HG02588 (cell line): Measurements from ENCODE around the gene CHRDL1.
"Not testable (repeated sequence)": the region's sequence is repeated elsewhere in the genome, so short reads cannot be mapped to it uniquely, and the experiment has no call there.

Experiments
- ATAC-seq: cut with Tn5 transposase; IDR thresholded peaks from one replicate; pipeline ENCODE4 v1.9.1; 2021; ENCODE audit warnings: mild to moderate bottlenecking, moderate library complexity; ENCODE audit not compliant: unreplicated experiment

The CHRDL1 gene

GRCh38 chrX:110667706-110668105 is 127.9 kb downstream of the CHRDL1 start:
- ATAC-seq = no peak

GRCh38 chrX:110665223-110666002 is 130.2 kb downstream of the CHRDL1 start:
- peak; percentile 60 for ATAC-seq

DNA sequence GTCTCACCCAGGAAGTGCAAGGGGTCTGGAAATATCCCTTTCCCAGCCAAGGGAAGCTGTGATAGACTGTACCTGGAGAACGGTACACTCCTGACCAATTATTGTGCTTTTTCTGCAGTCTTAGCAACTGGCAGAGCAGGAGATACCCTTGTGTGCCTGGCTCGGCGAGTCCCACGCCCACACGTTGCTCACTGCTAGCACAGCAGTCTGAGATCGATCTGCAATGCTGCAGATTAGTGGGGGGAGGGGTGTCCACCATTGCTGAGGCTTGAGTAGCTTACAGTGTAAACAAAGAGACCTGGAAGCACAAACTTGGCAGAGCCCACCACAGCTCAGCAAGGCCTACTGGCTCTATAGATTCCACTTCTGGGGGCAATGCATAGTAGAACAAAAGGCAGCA is 138.5 kb downstream of the CHRDL1 start:
- ATAC-seq = no peak

- not testable (repeated sequence) for ATAC-seq
Observed at GRCh38 chrX:110654280-110654679, 141.3 kb downstream of the CHRDL1 start.

DNA sequence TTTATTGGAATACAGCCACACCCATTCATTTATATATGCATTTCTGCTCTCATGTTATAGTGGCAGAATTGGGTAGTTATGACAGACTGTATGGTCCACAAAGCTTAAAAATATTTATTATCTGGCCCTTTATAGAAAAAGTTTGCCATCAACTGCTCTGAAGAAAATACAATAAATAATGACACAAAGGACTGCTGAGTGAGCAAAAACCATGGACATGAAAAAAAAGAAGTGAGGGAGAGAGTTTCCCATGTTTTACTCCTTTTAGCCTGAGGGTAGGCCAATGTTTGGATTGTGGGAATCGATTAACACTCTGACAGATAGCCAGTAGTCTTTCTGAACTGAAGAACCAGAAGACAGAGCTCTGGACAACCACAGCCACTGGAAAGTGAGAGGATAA is 149.2 kb downstream of the CHRDL1 start:
- no peak for ATAC-seq
